GM03348 (cell line): Measurements from ENCODE around the gene CES4A.

Experiments
- DNase-seq: peaks from one replicate; pipeline ENCODE4 v3.0.0; 2012; ENCODE audit warnings: low spot score

Gene CES4A

DNA sequence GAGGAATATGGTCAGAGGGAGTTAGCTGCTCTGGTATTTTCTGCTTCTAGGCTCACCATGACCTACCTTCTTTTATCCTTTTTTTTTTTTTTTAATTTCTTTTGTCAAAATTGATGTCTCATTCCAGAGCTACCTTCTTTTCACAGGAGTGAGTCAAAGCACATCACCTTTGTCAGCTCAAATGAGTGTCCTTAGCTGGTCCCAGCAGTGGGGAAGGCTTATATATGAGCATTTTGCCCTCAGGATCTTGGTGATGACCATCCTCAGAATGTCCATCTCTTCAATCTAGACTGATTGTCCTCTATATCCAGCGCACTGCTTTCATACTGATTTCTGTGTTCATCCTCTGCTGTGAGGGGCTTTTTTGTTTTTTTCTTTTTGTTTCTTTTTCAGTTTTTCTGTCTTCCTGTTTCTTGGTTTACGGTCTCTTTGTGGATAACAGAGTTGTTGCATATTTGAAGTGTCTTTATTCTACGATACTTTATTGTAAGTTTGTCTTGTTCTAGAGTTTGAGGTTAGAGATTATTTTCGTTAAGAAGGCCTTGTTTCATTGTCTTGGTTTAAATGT lies 65.5 kb downstream of the CES4A start:
- DNase-seq = no peak

DNA sequence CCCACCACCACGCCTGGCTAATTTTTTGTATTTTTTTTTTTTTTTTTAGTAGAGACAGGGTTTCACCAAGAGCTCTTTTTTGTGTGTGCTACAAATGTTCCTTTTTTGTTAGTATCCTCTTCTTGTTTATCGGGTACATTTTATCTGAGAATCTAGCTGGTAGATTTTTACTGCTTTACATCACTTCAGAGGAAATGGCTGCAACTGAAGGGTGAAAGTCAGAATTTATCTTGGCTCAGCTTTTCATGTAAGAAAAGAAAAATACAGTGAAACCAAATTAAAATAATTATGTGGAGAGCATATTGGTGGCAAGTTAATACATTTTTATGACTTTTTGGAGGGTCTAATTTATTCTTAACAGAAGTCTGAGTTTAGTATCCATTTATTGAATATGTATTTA lies 66.5 kb downstream of the CES4A start:
- DNase-seq = no peak

DNA sequence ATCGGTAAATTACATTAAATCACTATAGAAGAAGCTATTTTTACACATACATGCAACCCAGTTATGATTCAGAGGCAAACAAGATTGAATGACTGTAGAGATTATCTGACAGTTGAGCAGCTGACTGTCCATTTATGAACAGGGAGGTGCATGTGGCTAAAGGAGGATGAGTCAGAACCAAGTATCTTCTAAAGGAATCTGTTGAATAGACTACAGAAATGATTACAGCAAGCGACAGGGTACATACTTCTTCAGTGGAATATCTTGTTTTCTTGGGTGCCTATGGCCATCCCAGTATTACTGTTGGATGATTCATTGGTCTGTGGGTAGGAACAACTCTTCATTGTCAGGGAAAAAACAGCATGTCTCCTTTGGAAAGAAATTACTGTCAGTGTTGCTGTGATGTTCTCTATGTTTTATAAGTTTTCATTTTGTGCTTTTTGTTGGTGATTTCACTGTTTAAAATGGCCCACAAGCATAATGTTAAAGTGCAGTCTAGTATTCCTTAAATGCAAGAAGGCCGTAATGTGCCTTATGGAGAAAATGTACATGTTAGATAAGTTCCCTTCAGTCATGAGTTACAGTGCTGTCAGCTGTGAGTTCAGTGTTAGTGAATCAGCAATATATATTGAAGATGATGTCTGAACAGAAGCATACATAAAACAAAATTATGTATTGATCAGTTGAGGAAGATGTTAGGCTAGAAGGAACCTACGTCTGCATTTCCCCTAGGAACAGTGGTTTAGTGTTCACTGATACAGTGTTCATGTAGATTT lies 67.5 kb downstream of the CES4A start:
- peak; percentile 87 for DNase-seq
